ENCODE results near the gene FZD10.

DNA sequence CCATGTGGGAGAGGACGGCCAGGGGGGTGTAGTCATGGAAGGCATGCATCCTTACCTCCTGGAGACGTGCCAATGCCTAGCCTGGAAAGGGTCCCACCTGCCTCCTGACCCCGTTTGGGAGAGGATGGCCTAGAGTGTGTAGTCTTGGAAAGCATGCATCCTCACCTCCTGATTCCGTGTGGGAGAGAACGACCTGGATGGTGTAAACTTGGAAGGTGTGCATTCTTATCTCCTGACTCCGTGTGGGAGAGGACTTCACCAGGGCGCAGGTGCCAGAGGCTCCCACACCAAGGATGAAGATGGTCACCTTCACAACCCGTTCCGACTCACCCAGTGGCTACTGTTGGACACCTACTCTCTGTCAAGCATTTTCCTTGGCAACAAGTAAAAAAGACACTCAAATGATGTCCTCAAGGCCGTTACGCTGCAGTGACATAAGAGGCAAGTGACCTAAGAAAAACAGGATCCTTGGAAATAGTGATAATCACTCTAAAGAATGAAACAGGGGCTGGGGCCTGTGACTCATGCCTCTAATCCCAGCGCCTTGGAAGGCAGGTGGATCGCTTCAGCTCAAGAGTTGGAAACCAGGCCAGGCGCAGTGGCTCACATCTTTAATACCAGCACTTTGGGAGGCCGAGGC lies 37.5 kb upstream of the FZD10 start:
- TF ChIP-seq SNAI2 (CRISPR knock-in tag; IDR thresholded peaks at IDR 0.05) (no peak), ZNF565 (CRISPR knock-in tag; conservative IDR thresholded peaks at IDR 0.05; ENCODE audit: low read depth) (no peak), ZC3H10 (CRISPR knock-in tag; IDR thresholded peaks at IDR 0.05) (no peak), RARB (CRISPR knock-in tag; IDR thresholded peaks at IDR 0.05) (no peak), OSR1 (CRISPR knock-in tag; IDR thresholded peaks at IDR 0.05) (no peak), ZFP30 (CRISPR knock-in tag; IDR thresholded peaks at IDR 0.05) (no peak), PATZ1 (CRISPR knock-in tag; IDR thresholded peaks at IDR 0.05; ENCODE audit: borderline replicate concordance) (no peak), BACH2 (CRISPR knock-in tag; IDR thresholded peaks at IDR 0.05; ENCODE audit: borderline replicate concordance) (no peak), ZNF8 (CRISPR knock-in tag; IDR thresholded peaks at IDR 0.05) (no peak), CSDC2 (CRISPR knock-in tag; IDR thresholded peaks at IDR 0.05) (no peak), ZFP3 (CRISPR knock-in tag; IDR thresholded peaks at IDR 0.05) (no peak)
- TF ChIP-seq, protein P1, sequence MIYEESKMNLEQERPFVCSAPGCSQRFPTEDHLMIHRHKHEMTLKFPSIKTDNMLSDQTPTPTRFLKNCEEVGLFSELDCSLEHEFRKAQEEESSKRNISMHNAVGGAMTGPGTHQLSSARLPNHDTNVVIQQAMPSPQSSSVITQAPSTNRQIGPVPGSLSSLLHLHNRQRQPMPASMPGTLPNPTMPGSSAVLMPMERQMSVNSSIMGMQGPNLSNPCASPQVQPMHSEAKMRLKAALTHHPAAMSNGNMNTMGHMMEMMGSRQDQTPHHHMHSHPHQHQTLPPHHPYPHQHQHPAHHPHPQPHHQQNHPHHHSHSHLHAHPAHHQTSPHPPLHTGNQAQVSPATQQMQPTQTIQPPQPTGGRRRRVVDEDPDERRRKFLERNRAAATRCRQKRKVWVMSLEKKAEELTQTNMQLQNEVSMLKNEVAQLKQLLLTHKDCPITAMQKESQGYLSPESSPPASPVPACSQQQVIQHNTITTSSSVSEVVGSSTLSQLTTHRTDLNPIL (CRISPR knock-in tag; IDR thresholded peaks at IDR 0.05; ENCODE audit: low read depth) = no peak
- TF ChIP-seq, protein P2, sequence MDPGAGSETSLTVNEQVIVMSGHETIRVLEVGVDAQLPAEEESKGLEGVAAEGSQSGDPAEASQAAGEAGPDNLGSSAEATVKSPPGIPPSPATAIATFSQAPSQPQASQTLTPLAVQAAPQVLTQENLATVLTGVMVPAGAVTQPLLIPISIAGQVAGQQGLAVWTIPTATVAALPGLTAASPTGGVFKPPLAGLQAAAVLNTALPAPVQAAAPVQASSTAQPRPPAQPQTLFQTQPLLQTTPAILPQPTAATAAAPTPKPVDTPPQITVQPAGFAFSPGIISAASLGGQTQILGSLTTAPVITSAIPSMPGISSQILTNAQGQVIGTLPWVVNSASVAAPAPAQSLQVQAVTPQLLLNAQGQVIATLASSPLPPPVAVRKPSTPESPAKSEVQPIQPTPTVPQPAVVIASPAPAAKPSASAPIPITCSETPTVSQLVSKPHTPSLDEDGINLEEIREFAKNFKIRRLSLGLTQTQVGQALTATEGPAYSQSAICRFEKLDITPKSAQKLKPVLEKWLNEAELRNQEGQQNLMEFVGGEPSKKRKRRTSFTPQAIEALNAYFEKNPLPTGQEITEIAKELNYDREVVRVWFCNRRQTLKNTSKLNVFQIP (CRISPR knock-in tag; IDR thresholded peaks at IDR 0.05; ENCODE audit: borderline replicate concordance, low read depth) = no peak

Data from SK-N-SH treated with all-trans-retinoic acid at 6 μM for 48 hours (cell line).